Breast epithelium (tissue), 3 donors: Measurements from ENCODE around the gene CXCL10.

Experiments
- CTCF ChIP-seq, 3 donors: fragments of 450-650 bp; IDR thresholded peaks; one replicate each; pipeline ENCODE4 v1.5.1; 2016 to 2017; ENCODE audit warnings: antibody characterized with exemption in 3 of 3, mild to moderate bottlenecking in 3 of 3, moderate library complexity in 3 of 3
- POLR2A ChIP-seq: fragments of 450-650 bp; IDR thresholded peaks from one replicate; pipeline ENCODE4 v1.6.1; 2016; ENCODE audit warnings: antibody characterized with exemption, mild to moderate bottlenecking, moderate library complexity

- TF ChIP-seq CTCF (IDR thresholded peaks at IDR 0.05) (no peak), POLR2A (no peak)
Measured at GRCh38 chr4:76055421-76055820, 32.1 kb upstream of the CXCL10 start.
